ENCODE measurements around the gene PACSIN2. TPM values are rescaled to one million over a fixed set of nuclear protein-coding genes. Genes with fewer than 3 reads are reported as not detected.

The PACSIN2 gene
- polyA plus RNA-seq, 2 of the 4 experiments (the other 2 are of a cell fraction) = 60.3 to 94.0 TPM

GRCh38 chr22:42929838-42930155 lies 85.2 kb downstream of the PACSIN2 start:
- TF ChIP-seq CTCF (IDR thresholded peaks at IDR 0.05) (no peak), NPAS2 (CRISPR knock-in tag; IDR thresholded peaks at IDR 0.05; ENCODE audit: borderline replicate concordance) (no peak), BHLHE40 (IDR thresholded peaks at IDR 0.05; ENCODE audit: low read depth, low read length) (no peak), ZFP36 (IDR thresholded peaks at IDR 0.05; ENCODE audit: borderline replicate concordance, partially characterized antibody) (no peak), PHF8 (IDR thresholded peaks at IDR 0.05; ENCODE audit: borderline replicate concordance, low read depth) (no peak), HEYL (CRISPR knock-in tag; IDR thresholded peaks at IDR 0.05) (no peak), FOXS1 (CRISPR knock-in tag; IDR thresholded peaks at IDR 0.05) (no peak), HOXB5 (CRISPR knock-in tag; IDR thresholded peaks at IDR 0.05) (no peak), RCOR1 (IDR thresholded peaks at IDR 0.05; ENCODE audit: low read depth, low read length) (no peak), CHD4 (IDR thresholded peaks at IDR 0.05; ENCODE audit: borderline replicate concordance) (no peak), ZSCAN20 (CRISPR knock-in tag; IDR thresholded peaks at IDR 0.05) (no peak), EHMT2 (IDR thresholded peaks at IDR 0.05; ENCODE audit: low read depth) (no peak), PBX3 (IDR thresholded peaks at IDR 0.05) (no peak), EHF (CRISPR knock-in tag; IDR thresholded peaks at IDR 0.05) (no peak), TP53 (CRISPR knock-in tag; IDR thresholded peaks at IDR 0.05) (no peak), RARB (CRISPR knock-in tag; IDR thresholded peaks at IDR 0.05) (no peak), KDM1A (IDR thresholded peaks at IDR 0.05; ENCODE audit: low read depth) (no peak), HMGXB4 (CRISPR knock-in tag; IDR thresholded peaks at IDR 0.05; ENCODE audit: borderline replicate concordance) (no peak)
- TF ChIP-seq, protein P1, sequence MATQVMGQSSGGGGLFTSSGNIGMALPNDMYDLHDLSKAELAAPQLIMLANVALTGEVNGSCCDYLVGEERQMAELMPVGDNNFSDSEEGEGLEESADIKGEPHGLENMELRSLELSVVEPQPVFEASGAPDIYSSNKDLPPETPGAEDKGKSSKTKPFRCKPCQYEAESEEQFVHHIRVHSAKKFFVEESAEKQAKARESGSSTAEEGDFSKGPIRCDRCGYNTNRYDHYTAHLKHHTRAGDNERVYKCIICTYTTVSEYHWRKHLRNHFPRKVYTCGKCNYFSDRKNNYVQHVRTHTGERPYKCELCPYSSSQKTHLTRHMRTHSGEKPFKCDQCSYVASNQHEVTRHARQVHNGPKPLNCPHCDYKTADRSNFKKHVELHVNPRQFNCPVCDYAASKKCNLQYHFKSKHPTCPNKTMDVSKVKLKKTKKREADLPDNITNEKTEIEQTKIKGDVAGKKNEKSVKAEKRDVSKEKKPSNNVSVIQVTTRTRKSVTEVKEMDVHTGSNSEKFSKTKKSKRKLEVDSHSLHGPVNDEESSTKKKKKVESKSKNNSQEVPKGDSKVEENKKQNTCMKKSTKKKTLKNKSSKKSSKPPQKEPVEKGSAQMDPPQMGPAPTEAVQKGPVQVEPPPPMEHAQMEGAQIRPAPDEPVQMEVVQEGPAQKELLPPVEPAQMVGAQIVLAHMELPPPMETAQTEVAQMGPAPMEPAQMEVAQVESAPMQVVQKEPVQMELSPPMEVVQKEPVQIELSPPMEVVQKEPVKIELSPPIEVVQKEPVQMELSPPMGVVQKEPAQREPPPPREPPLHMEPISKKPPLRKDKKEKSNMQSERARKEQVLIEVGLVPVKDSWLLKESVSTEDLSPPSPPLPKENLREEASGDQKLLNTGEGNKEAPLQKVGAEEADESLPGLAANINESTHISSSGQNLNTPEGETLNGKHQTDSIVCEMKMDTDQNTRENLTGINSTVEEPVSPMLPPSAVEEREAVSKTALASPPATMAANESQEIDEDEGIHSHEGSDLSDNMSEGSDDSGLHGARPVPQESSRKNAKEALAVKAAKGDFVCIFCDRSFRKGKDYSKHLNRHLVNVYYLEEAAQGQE (IDR thresholded peaks at IDR 0.05) = no peak
- TF ChIP-seq, protein P2, sequence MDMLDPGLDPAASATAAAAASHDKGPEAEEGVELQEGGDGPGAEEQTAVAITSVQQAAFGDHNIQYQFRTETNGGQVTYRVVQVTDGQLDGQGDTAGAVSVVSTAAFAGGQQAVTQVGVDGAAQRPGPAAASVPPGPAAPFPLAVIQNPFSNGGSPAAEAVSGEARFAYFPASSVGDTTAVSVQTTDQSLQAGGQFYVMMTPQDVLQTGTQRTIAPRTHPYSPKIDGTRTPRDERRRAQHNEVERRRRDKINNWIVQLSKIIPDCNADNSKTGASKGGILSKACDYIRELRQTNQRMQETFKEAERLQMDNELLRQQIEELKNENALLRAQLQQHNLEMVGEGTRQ (IDR thresholded peaks at IDR 0.05) = no peak
- ChIA-PET POLR2A (no interaction called here), CTCF (interaction anchor here (1.3 to 1.4 kb wide), 2 partner anchors 9 to 22 kb away, joined by 3 read pairs; no protein-coding TSS in a partner anchor)
- no peak for DNase-seq (ENCODE audit: low read depth in 1 of 2, low spot score in 1 of 2)
- Histone ChIP-seq H3K9me3 (no peaks in the 10 kb centered on the region), H3K4me3 (no peak overlapping the region), H3K27ac (peak overlapping the region; percentile 24 to 39; a peak in 2 of 6 replicates), H3K4me2 (no peak overlapping the region; the same call in 2 of the 3 replicates), H3K4me1 (peaks cover 83% of the 10 kb centered on the region)
- FAIRE-seq = no peak
- no peak for ATAC-seq
- WGBS (ENCODE audit: missing lambda C conversion rate) = 65% methylated on average over 6 of the region's 6 CpGs

Measured in A549 (cell line).